GM13976 (cell line): ENCODE data around the gene FOXF1.

Experiments used
- DNase-seq: peaks from one replicate; pipeline ENCODE4 v3.0.0; 2012; ENCODE audit warnings: low spot score
- CTCF ChIP-seq: IDR thresholded peaks from 2 replicates; pipeline ENCODE4 v1.5.1; 2012; ENCODE audit warnings: borderline replicate concordance, mild to moderate bottlenecking; ENCODE audit not compliant: insufficient read depth; ENCODE audit errors: extremely low read depth, missing control alignments, control extremely low read depth
- in situ Hi-C: fragments of 300-500 bp; cut with MboI; formaldehyde crosslinking; loops from one replicate; pipeline ENCODE4 v1.12.0; 2022; ENCODE audit warnings: low sequenced_read_pairs, mixed read lengths, inconsistent platforms; ENCODE audit not compliant: unreplicated experiment

The FOXF1 gene

DNA sequence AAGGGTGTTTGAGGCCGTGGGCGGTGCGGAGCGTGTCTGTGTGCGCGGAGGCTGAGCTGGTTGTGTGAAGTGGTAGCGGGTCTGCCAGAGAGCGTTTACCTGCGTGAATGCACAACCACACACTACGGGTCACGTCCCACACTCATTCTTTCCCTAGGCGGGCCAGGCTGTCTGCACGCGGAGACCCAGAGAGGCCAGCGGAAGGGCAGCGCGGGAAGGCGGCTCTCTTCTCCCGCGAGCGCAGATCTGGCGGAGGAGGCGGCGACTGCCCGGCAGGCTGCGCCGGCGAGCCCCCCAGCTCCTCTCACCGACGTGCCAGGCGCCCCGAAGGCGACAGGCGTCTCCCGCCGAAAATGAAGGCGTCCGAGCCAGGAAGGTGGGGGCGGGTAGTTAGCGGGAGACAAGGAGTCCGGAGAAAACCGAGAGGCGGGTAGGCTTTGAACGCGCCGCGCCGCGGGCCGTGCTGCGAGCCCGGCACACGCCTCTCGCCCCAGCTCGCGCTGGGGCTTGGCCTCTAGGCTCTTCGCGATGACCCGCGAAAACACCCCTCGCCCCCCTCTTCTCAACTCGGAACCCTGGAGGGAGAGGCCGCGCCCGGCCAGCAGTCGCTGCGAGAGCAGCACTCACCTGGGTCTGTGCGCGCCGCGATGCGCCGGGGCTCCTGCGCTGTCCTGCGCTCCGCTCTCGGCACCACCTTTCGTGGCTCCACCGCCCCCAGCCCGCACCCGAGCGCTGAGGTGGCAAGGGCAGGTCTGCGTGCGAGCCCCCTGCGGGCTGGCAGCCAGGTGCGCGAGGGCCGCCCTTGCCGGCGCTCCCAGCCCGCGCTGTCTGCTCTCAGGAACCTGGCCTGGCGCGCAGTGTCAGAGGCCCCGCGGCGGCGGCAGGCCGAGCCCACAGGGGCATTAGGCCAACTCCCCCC, 2.0 kb upstream of the FOXF1 start:
- in situ Hi-C loops: loop anchor here (25.0 kb wide), 3 partner anchors 171 to 696 kb away; no protein-coding TSS in a partner anchor
- TF ChIP-seq CTCF: no peak
- no peak for DNase-seq

DNA sequence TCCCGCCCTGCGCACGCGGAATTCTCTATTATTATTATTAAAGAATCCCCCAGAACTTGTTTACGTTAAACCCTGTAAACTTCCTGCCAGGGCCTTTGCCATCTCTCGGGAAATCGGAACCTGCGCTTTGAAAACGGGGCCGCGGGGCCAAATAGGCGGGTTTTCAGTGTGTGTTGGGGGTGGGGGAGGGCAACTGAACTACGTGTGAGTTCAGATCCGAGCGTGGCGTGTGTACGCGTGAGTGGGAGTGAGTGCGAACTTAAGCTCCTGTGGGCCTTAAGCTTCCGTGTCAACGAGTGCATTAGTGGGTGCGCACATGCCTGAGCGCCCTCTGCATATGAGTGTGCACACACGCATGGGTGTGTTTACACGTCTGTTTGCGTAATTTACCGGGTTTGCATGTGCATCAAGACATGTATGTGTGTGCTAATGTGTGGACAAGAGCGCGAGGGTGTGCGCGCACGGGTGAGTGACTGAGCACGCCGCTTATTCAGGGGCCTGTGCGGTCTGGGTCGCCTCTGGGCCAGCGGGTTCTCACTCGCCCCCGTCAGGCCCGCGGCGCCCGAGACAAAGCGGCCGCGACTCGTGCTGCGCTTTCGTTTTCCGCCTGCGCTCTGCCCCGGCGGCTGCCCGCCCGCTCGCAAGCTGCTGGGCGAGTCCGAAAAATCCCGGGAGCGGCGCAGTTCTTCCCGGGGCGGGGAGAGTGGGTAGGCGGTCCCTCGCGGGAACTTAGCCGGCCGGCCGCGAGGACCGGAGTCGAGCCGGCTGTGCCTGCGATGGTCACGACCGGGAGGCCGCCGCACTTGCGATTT, 1.2 kb upstream of the FOXF1 start:
- in situ Hi-C loops: loop anchor here (25.0 kb wide), 3 partner anchors 172 to 697 kb away; no protein-coding TSS in a partner anchor
- DNase-seq: peak; percentile 67
- no peak for TF ChIP-seq CTCF

DNA sequence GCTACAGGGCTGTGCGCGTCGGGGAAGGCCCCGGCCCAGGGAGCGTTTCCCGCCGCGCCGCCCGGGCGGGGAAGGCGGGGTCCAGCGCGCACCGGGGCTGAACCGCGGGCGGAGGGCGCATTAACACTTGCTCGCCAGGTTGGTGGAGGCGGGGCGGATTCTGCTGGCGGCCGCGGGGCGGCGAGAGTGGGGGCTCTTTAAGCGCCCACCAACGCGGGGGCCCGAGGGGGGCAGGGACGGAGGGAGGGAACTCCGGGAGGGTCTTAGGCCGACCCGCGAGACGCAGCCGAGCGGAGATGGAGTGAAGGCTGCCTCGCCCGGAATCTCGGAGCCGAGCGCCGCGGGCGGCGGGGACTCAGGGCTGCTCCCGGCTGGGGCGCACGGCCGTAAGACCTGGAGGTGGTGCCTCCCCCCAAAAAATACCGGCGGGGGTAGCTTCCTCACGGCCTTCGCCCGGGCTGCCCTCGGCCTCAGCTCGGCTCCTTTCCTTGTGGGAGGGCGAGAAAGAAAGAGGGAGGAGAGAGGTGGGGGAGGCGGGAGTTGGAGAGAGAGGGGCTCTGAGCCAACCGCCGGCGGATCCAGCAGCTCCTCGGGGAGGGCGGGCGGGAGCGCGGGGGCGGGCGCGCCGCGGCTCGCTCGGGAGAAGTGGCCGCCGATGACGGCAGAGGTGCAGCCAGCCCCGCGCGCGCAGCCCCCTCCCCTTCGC, 415 bp upstream of the FOXF1 start:
- TF ChIP-seq CTCF: no peak
- DNase-seq: no peak
- in situ Hi-C loops: loop anchor here (25.0 kb wide), 3 partner anchors 173 to 698 kb away; no protein-coding TSS in a partner anchor

GRCh38 chr16:86511317-86512161, 1.2 kb downstream of the FOXF1 start:
- peak; percentile 26 for DNase-seq
- in situ Hi-C loops: loop anchor here (25.0 kb wide), 3 partner anchors 174 to 699 kb away; no protein-coding TSS in a partner anchor
- no peak for TF ChIP-seq CTCF

DNA sequence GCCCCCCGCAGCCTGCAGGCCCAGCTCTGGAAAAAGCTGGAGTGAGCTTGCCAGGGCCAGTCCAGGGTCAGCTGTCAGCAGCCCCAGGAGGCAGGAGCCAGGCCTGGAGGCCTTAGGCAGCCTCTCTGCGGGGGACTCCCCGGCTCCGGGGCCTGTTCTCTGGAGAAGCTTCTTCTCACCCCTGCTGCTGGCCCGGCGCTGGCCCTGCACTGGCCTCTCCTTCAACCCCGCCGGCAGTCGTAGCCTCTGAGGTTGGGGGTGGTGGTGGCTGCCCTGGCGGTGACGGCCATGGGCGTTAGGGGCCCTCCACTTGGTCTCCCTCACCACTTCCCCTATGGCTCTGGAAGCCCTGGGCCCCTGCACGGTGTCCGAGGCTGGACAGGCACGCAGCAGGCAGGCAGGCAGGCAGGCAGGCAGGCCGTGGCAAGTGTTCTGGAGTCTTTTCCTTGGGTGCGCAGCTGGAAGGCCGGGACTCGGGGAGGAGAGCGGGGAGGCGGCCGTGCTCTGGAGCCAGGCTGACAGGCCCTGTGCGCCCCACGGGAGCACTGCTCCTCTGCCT, 2.1 kb downstream of the FOXF1 start:
- in situ Hi-C loops: loop anchor here (25.0 kb wide), 3 partner anchors 175 to 700 kb away; no protein-coding TSS in a partner anchor
- peak; percentile 31 for DNase-seq
- TF ChIP-seq CTCF: no peak
